ENCODE data around the gene DIRAS2.

- TF ChIP-seq POLR2A (IDR thresholded peaks at IDR 0.05; ENCODE audit: low read length): no peak
- no peak for TF ChIP-seq GATA1 (IDR thresholded peaks at IDR 0.05; ENCODE audit: low read depth, low read length)
These were observed 80.4 kb downstream of the DIRAS2 start for GRCh38 chr9:90562229-90562628.

Data from erythroblast (primary cell).